ENCODE data around the gene SIGLEC9.

The SIGLEC9 gene

GRCh38 chr19:51179256-51179655 is 54.5 kb downstream of the SIGLEC9 start:
- DNase-seq = no peak

All from nucleus accumbens (tissue), 56 donors.